Hematopoietic multipotent progenitor cell treated with erythropoietin and hydrocortisone succinate and interleukin-3 and kit ligand, for 6 days (in vitro differentiated cells): ENCODE measurements around the gene ERVFRD-1.
"Not testable (repeated sequence)": the region's sequence is repeated elsewhere in the genome, so short reads cannot be mapped to it uniquely, and the experiment has no call there.

Experiments used
- DNase-seq: peaks from one replicate; pipeline ENCODE4 v3.0.0-alpha.2; 2015

ERVFRD-1 gene

GRCh38 chr6:11126876-11127275 lies 15.4 kb upstream of the ERVFRD-1 start:
- DNase-seq = no peak

DNA sequence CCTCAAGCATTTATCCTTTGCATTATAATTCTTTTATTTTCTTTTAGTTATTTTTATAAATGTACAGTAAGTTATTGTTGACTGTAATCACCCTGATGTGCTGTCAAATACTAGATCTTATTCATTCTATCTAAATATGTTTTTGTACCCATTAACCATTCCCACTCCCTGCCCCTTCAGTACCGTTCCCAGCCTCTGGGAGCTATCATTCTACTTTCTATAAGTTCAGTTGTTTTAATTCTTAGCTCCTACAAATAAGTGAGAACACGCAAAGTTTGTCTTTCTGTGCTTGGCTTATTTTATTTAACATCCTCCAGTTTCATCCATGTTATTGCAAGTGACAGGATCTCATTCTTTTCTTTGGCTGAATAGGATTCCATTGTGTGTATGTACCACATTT lies 12.5 kb upstream of the ERVFRD-1 start:
- DNase-seq = no peak

DNA sequence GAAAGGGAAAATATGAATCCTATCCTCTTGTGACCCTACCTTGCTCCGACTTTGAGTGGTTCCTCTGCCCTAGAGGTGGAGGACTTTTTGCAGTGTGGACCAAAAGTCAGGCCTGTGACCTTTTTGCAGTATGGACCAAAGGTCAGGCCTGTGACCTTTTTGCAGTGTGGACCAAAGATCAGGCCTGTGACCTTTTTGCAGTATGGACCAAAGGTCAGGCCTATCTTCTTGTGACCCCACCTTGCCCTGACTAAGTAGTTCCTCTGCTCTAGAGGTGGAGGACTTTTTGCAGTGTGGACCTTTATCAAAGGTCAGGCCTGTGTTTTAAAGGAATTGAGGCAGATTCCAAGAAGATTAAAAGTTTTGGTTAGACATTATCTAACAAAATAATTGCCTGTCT lies 10.9 kb upstream of the ERVFRD-1 start:
- no peak for DNase-seq

DNA sequence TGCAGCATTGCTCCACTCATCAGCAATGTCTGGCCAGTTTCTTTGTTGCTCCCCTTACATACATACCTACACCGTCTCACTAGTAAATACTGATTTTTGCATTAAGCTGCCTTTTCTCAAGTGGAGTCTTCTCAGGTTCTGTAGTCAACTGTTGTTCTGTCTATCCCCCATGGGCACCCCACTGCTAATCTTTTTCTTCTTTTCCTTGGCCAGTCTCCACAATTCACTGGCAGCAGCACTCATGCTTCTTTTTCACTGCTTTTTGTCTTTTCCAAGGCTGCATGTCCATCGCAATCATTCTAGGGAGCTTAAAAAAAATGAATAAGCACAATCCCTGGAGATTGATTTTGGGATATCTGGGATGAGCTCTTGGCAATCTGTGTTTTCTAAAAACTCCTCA lies 10.3 kb upstream of the ERVFRD-1 start:
- no peak for DNase-seq

DNA sequence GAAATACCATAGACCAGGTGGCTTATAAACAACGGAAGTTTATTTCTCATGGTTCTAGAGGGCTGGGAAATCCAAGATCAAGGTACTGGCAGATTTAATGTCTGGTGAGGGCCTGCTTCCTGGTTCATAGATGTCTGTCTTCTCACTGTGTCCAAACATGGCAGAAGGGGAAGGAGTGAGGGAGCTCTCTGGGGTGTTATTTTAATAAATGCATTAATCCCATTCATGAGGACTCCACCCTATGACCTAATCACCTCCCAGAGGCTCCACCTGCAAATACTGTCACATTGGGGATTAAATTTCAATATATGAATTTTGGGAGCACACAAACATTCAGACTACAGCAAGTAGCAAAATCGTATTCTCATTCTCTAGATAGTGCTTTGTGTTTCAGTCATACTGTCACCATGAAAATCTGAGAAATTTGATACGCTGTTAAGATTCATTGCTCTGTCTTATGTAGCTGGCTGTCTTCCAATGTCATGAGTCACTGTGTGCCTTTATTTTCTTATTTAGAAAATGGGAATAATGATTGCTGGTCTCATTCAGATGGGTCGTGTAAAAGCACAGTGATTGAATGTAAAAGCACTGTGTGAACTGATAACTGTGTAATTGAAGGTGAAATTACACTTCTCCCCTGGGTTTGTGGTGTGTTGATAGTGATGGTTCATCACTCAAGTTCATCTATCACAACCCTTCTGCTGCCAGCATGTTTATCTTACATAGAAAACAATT lies 8.9 kb upstream of the ERVFRD-1 start:
- peak; percentile 59 for DNase-seq

DNA sequence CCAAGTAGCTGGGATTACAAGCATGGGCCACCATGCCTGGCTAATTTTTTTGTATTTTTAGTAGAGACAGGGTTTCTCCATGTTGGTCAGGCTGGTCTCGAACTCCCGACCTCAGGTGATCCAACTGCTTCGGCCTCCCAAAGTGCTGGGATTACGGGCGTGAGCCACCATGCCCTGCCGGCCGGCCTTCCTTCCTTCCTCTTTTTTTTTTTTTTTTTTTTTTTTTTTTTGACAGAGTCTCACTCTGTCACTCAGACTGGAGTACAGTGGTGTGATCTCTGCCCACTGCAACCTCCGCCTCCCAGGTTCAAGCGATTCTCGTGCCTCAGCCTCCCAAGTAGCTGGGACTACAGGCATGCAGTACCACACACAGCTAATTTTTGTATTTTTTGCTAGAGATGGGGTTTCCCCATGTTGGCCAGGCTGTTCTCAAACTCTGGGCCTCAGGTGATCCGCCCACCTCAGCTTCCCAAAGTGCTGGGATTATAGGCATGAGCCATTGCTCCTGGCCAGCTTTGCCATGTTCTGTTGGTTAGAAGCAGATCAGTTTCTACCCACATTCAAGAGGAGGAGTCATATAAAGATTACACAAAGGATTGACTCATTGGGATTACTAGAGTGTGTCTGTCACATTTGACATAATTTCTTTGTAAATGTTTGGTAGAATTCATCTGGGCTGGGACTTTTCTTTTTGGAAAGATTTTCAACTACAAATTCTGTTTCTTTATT lies 4.4 kb upstream of the ERVFRD-1 start:
- DNase-seq = not testable (repeated sequence)

DNA sequence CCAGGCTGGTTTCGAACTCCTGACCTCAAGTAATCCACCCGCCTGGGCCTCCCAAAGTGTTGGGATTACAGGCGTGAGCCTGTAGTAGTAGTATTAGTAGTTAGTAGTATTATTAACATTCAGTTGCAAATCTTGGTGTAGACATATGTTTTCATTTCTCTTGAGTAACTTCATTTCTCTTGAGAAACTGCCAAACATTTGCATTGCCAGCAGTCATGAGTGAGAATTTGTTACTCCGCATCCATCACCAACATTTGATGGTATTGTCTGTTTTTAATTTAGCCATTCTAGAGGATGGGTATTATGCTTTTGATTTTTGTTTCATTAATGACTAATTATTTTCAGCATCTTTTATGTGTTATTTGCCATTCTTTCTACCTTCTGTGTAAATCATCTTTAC lies 1.5 kb upstream of the ERVFRD-1 start:
- no peak for DNase-seq

GRCh38 chr6:11111769-11112437 lies 378 bp upstream of the ERVFRD-1 start:
- peak; percentile 65 for DNase-seq

GRCh38 chr6:11108726-11109125 lies 2.8 kb downstream of the ERVFRD-1 start:
- no peak for DNase-seq

DNA sequence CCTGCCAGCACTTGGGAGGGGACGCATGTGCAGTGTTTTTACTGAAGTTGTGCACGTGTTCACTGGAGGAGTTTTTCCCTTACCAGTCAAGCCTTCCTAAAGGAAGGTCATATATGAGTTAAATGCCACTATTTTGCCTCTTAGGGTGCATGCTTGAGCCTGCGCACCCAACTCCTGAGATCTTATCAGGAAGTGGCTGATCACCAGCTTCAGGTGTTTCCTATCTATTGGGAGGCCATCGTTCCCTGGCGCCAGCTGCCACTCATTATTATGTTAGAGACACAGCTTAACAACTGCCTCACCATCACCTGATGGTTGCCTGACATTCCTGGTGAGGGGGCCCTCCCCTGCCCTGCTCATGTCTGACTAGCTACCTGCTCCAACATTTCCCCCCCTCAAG lies 8.5 kb downstream of the ERVFRD-1 start:
- DNase-seq = no peak

- DNase-seq = no peak
Observed at GRCh38 chr6:11101417-11101816, 10.1 kb downstream of the ERVFRD-1 start.

- no peak for DNase-seq
Observed at GRCh38 chr6:11098004-11098403, 13.5 kb downstream of the ERVFRD-1 start.

DNA sequence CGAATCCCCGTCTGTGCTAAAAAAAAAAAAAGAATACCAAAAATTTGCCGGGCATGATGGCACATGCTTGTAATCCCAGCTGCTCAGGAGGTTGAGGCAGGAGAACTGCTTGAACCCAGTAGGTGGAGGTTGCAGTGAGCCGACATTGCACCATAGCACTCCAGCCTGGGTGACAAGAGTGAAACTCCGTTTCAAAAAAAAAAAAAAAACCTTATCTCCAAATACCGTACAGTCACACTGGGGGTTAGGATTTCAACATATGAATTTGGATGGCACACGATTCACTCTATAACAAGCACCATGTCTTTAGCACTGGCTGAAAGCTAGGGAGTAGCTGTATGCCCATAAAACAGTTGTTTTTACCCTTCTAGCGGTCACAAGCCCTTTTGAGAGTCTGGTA lies 14.0 kb downstream of the ERVFRD-1 start:
- peak; percentile 69 for DNase-seq

DNA sequence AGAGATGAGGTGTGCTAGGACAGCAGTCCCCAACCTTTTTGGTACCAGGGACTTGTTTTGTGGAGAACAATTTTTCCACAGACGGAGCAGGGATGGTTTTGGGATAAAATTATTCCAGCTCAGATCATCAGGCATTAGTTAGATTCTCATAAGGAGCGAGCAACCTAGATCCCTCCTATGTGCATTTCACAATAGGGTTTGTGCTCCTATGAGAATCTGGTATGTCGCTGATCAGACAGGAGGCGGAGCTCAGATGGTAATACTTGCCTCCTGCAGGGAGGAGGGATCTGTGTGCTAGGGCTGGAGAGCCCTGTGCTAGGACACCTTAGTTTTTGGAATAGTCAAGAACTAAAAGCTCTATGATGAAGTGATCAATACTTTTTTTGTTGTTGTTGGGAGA lies 15.4 kb downstream of the ERVFRD-1 start:
- peak; percentile 80 for DNase-seq

GRCh38 chr6:11094941-11095340 lies 16.6 kb downstream of the ERVFRD-1 start:
- no peak for DNase-seq

- DNase-seq = peak; percentile 60
Observed at GRCh38 chr6:11094411-11094851, 17.1 kb downstream of the ERVFRD-1 start.

DNA sequence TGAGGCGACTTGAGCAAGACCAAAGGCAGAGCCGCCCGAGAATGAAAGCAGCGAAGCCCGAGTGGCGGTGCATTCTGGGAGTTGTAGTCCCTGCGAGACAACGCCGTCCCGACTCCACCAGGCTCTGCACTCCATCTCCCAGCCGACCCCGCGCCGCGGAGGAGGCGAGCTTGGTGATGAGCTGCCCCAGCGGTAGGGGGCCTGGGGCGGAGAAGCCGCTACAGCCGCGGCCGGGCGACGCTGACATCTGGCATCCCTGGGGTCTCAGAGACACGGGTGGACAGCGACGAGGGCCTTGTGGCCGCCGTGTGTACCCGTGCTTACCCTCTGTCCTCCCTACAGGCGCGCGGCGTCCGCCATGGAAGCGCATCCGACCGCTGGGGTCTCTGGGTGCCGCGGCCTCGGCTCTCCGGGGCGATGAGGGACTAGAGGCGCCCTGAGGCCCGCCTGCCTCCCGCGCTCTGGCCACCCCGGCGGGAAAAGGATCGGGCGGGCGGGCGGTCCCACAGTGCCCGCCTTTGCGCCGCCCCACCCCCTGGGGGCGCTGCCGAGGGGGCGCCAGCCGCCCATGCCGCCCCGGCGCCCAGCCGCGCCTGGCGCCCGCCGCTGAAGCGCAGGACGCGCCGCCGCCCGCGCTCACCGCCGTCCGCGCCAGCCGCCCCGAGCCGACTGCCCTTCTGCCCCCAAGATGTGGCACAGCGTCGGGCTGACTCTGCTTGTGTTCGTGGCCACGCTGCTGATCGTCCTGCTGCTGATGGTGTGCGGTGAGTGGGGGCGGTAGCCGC lies 17.7 kb downstream of the ERVFRD-1 start, which contains the start of gene SMIM13:
Gene SMIM13 (plus strand): TSS at position 209 of the 785 bp plus-strand sequence. CDS start 480 bp downstream, at position 689.
- DNase-seq = peak; percentile 98

DNA sequence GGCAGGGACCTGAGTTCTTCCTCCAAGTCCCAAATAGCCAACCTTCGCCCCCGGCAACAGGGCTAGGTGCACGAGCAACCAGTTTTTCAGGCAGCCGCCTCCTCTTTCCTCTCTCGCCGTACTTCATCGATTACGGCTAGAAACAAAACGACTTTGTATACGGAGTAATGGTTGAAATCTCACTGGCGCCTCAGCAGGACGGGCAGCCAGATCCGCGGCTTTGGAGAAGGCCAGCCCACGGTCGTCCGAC lies 18.2 kb downstream of the ERVFRD-1 start:
- no peak for DNase-seq

GRCh38 chr6:11092668-11093375 lies 18.7 kb downstream of the ERVFRD-1 start:
- peak; percentile 70 for DNase-seq

DNA sequence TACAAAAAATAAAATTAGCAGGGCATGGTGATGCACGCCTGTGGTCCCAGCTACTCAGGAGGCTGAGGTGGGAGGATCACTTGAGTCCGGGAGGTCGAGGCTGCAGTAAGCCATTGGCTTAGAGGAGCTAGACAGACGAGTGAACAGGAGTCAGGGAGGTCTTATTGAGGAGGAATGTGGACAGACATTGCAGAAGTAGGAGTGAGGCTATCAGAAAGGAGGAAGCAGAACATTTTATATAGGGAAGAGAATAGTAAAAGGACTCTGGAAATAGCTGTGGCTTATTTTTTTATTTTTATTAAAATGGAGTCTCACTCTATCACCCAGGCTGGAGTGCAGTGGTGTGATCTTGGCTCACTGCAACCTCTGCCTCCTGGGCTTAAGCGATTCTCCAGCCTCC lies 20.4 kb downstream of the ERVFRD-1 start:
- DNase-seq = not testable (repeated sequence)

- peak; percentile 22 for DNase-seq
Observed at GRCh38 chr6:11089695-11090094, 21.8 kb downstream of the ERVFRD-1 start.

DNA sequence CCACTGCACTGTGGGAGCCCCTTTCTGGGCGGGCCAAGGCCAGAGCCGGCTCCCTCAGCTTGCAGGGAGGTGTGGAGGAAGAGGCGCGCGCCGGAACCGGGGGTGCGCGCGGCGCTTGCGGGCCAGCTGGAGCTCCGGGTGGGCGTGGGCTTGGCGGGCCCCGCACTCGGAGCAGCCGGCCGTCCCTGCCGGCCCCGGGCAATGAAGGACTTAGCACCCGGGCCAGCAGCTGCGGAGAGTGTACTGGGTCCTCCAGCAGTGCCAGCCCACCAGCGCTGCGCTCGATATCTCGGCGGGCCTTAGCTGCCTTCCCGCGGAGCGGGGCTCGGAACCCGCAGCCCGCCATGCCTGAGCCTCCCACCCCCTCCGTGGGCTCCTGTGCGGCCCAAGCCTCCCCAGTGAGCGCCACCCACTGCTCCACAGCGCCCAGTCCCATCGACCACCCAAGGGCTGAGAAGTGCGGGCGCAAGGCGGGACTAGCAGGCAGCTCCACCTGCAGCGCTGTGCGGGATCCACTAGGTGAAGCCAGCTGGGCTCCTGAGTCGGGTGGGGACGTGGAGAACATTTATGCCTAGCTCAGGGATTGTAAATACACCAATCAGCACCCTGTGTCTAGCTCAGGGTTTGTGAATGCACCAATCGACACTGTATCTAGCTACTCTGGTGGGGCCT lies 24.2 kb downstream of the ERVFRD-1 start:
- DNase-seq = not testable (repeated sequence)
